SK-N-SH (cell line): ENCODE measurements around the gene PPP6R2. TPM values are rescaled to one million over a fixed set of nuclear protein-coding genes. Genes with fewer than 3 reads are reported as not detected.

Experiments used
- CTCF ChIA-PET: fragments of 300-600, 350-600 bp; formaldehyde crosslinking; extraction: SDS; loops from one replicate; lab custom pipeline; 2021; lab: Yijun Ruan, JAX
- POLR2A ChIA-PET: fragments of 350-600 bp; sonication (Branson Sonifier 250); formaldehyde crosslinking; extraction: SDS; loops from one replicate; lab custom pipeline; 2020; ENCODE audit warnings: antibody characterized with exemption, inconsistent platforms; lab: Yijun Ruan, JAX
- DNase-seq: peaks from one replicate; pipeline ENCODE4 v3.0.0; 2012
- H2AFZ ChIP-seq: fragments of 200-600 bp; sonication (generic); 2 replicates; pipeline ENCODE4 v1.8.1; 2016; ENCODE audit warnings: antibody characterized with exemption, mild to moderate bottlenecking, low read depth
- H3F3A ChIP-seq: fragments of 200-600 bp; sonication (generic); replicated peaks from 2 replicates; pipeline ENCODE3; 2016; ENCODE audit warnings: antibody characterized with exemption, mild to moderate bottlenecking; ENCODE audit not compliant: insufficient read depth
- H3K27ac ChIP-seq, 2 experiments: fragments of 200-500 bp in 1 of 2; fragments of 200-600 bp in 1 of 2; sonication (Bioruptor generic) in 1 of 2; sonication (generic), shearing (Covaris generic) in 1 of 2; 2 replicates each; pipeline versions ENCODE4 v1.5.1 to v1.6.1; 2014 to 2016; ENCODE audit warnings: low read depth in 2 of 2, inconsistent platforms in 1 of 2, low read length in 1 of 2, mild to moderate bottlenecking in 1 of 2, mixed read lengths in 1 of 2
- H3K27me3 ChIP-seq: fragments of 200-600 bp; sonication (generic), shearing (Covaris generic); 2 replicates; pipeline ENCODE4 v1.6.1; 2016; ENCODE audit warnings: mixed run types; ENCODE audit not compliant: insufficient read depth
- H3K36me3 ChIP-seq, 2 experiments: fragments of 200-500 bp in 1 of 2; fragments of 200-600 bp in 1 of 2; sonication (Bioruptor generic) in 1 of 2; sonication (generic) in 1 of 2; replicated peaks in 1 of 2; 2 replicates each; pipeline versions ENCODE3 to v1.5.1; 2014 to 2016; ENCODE audit warnings: low read length in 1 of 2, mild to moderate bottlenecking in 1 of 2; ENCODE audit not compliant: insufficient read depth in 2 of 2, control insufficient read depth in 1 of 2
- H3K4me1 ChIP-seq, 2 experiments: fragments of 200-500 bp in 1 of 2; fragments of 200-600 bp in 1 of 2; sonication (Bioruptor generic) in 1 of 2; sonication (generic), shearing (Covaris generic) in 1 of 2; 2 replicates each; pipeline versions ENCODE4 v1.5.1 to v1.6.1; 2014 to 2016; ENCODE audit warnings: low read depth in 1 of 2, low read length in 1 of 2, mixed run types in 1 of 2; ENCODE audit not compliant: insufficient read depth in 2 of 2, control insufficient read depth in 1 of 2
- H3K4me2 ChIP-seq: fragments of 200-600 bp; sonication (generic), shearing (Covaris generic); 2 replicates; pipeline ENCODE4 v1.6.1; 2017; ENCODE audit warnings: mixed run types
- H3K4me3 ChIP-seq, 2 experiments: fragments of 200-500 bp in 1 of 2; fragments of 200-600 bp in 1 of 2; sonication (Bioruptor generic) in 1 of 2; sonication (generic), shearing (Covaris generic) in 1 of 2; 2 replicates each; pipeline versions ENCODE4 v1.5.1 to v1.8.1; 2014 to 2016; ENCODE audit warnings: low read depth in 2 of 2, inconsistent platforms in 1 of 2, low read length in 1 of 2, mild to moderate bottlenecking in 1 of 2, mixed read lengths in 1 of 2, moderate library complexity in 1 of 2
- H3K79me2 ChIP-seq: fragments of 200-600 bp; sonication (generic); 2 replicates; pipeline ENCODE4 v1.8.1; 2017; ENCODE audit warnings: mild to moderate bottlenecking; ENCODE audit not compliant: insufficient read depth
- H3K9ac ChIP-seq: fragments of 200-600 bp; sonication (generic); 2 replicates; pipeline ENCODE4 v1.6.1; 2017; ENCODE audit warnings: mixed run types
- H3K9me2 ChIP-seq: fragments of 200-600 bp; sonication (generic); 2 replicates; pipeline ENCODE4 v1.6.1; 2017; ENCODE audit warnings: mixed run types
- H3K9me3 ChIP-seq: fragments of 200-600 bp; sonication (generic); 2 replicates; pipeline ENCODE4 v1.6.1; 2017; ENCODE audit warnings: mixed run types, mild to moderate bottlenecking, moderate library complexity
- H4K20me1 ChIP-seq: fragments of 200-600 bp; sonication (generic); 2 replicates; pipeline ENCODE4 v1.6.1; 2017; ENCODE audit warnings: mild to moderate bottlenecking, mixed run types; ENCODE audit not compliant: insufficient read depth
- ELF1 ChIP-seq: IDR thresholded peaks from 2 replicates; pipeline ENCODE4 v1.4.0; 2012
- FOXJ3 ChIP-seq: sonication (generic); formaldehyde crosslinking; IDR thresholded peaks from 2 replicates; pipeline ENCODE4 v1.5.1; 2020; ENCODE audit warnings: mild to moderate bottlenecking, missing genetic modification reagents
- GATA2 ChIP-seq: sonication (generic); formaldehyde crosslinking; IDR thresholded peaks from 2 replicates; pipeline ENCODE4 v1.5.0; 2020; ENCODE audit warnings: mild to moderate bottlenecking, missing genetic modification reagents
- JUND ChIP-seq: IDR thresholded peaks from 2 replicates; pipeline ENCODE4 v1.4.0; 2012
- MEF2A ChIP-seq: IDR thresholded peaks from 2 replicates; pipeline ENCODE4 v1.4.0; 2012; ENCODE audit warnings: low read depth, borderline replicate concordance
- MXI1 ChIP-seq: IDR thresholded peaks from 2 replicates; pipeline ENCODE4 v1.6.1; 2012; ENCODE audit warnings: mild to moderate bottlenecking, low read depth, low read length, improper control_type of control experiment
- NFIC ChIP-seq: IDR thresholded peaks from 2 replicates; pipeline ENCODE4 v1.4.0; 2012; ENCODE audit warnings: borderline replicate concordance
- RXRA ChIP-seq: IDR thresholded peaks from 2 replicates; pipeline ENCODE4 v1.4.0; 2012; ENCODE audit warnings: low read depth, mild to moderate bottlenecking, borderline replicate concordance
- SMC3 ChIP-seq: IDR thresholded peaks from 2 replicates; pipeline ENCODE4 v1.6.1; 2012; ENCODE audit warnings: low read depth, low read length, improper control_type of control experiment
- TAF1 ChIP-seq: IDR thresholded peaks from 2 replicates; pipeline ENCODE4 v1.6.1; 2012; ENCODE audit warnings: low read depth, mild to moderate bottlenecking, low read length, moderate library complexity, borderline replicate concordance
- TEAD4 ChIP-seq: IDR thresholded peaks from 2 replicates; pipeline ENCODE4 v1.4.0; 2012; ENCODE audit warnings: mild to moderate bottlenecking, borderline replicate concordance; ENCODE audit not compliant: insufficient read depth
- YY1 ChIP-seq: IDR thresholded peaks from 2 replicates; pipeline ENCODE4 v1.4.0; 2012; ENCODE audit warnings: low read depth, mild to moderate bottlenecking
- WGBS: methylation state at CpG from one replicate; pipeline ENCODE4 v1.1.6; 2017; ENCODE audit warnings: low lambda C conversion rate; 5-methylcytosine and 5-hydroxymethylcytosine counted together
- polyA plus RNA-seq, 3 experiments: library from polyadenylated mRNA; depleted of rRNA; stranded (reverse); fragments of >200 nt; gene quantifications; 2 replicates each; pipeline ENCODE4 v1.2.3, GENCODE V29; 2012
- TF ChIP-seq, protein P1 (sequence below): fragments of 150-350 bp; IDR thresholded peaks from 2 replicates; pipeline ENCODE4 v1.6.1; 2017; ENCODE audit warnings: antibody characterized with exemption, low read length, low read depth, borderline replicate concordance
- TF ChIP-seq, protein P2 (sequence below): IDR thresholded peaks from 2 replicates; pipeline ENCODE4; 2012
- TF ChIP-seq, protein P3 (sequence below): IDR thresholded peaks from 2 replicates; pipeline ENCODE4 v1.6.1; 2012; ENCODE audit warnings: mild to moderate bottlenecking, low read depth, low read length, moderate library complexity
- TF ChIP-seq, protein P4 (sequence below): IDR thresholded peaks from 2 replicates; pipeline ENCODE4 v1.4.0; 2012; ENCODE audit warnings: low read depth, borderline replicate concordance

Gene PPP6R2
- polyA plus RNA-seq, 1 of the 3 experiments (the other 2 are of a cell fraction): 45.7 TPM

DNA sequence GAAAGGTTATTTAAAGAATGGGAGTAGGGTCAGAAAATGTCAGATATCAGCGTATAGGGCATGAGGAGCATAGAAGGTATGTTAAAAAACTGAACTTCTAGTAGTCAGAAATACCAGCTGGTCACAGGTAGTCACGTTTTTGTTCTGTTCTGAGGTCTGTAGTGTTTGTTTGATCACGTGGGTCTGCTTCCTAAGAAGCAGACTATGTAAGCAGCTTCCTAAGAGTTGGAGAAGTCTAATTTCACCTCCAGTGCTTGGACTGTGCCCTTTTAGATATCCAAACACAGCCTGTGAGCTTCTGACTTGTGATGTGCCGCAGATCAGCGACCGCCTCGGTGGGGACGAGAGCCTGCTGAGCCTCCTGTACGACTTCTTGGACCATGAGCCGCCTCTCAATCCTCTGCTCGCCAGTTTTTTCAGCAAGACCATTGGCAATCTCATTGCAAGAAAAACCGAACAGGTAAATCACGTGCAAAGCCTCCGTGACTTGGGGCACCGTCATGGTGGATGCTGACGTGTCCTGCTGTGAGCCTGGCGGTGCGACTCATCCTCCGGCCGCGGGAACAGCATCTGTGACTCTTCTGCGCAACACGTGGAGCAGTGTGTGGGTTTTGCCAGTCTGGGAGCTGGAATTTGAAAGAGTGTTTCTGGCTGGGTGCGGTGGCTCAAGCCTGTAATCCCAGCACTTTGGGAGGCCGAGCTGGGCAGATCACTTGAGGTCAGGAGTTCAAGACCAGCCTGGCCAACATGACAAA lies 63.5 kb downstream of the PPP6R2 start:
- Histone ChIP-seq H3K4me1 (peaks cover 0 to 9% of the 10 kb centered on the region in 2 experiments; a peak in 1 of 4 replicates), H2AFZ (no peak overlapping the region), H3K9me2 (no peaks in the 10 kb centered on the region), H3K9ac (no peak overlapping the region), H3K79me2 (peaks cover 15% of the 10 kb centered on the region; the same call in 1 of the 2 replicates), H3K36me3 (peaks cover 3 to 5% of the 10 kb centered on the region in 2 experiments), H4K20me1 (no peaks in the 10 kb centered on the region), H3K9me3 (no peaks in the 10 kb centered on the region), H3K4me2 (no peak overlapping the region), H3K27me3 (no peaks in the 10 kb centered on the region), H3F3A (no peaks in the 10 kb centered on the region)
- DNase-seq: no peak
- CTCF ChIA-PET: interaction anchor here (0.6 kb wide), 1 partner anchor 132 kb away, joined by 3 read pairs; no protein-coding TSS in a partner anchor
- over 99% methylated on average over 25 of the region's 25 CpGs for WGBS
- POLR2A ChIA-PET: no interaction called here
- TF ChIP-seq MXI1 (no peak), SMC3 (no peak), ELF1 (no peak), GATA2 (no peak), TEAD4 (no peak), TAF1 (no peak), NFIC (no peak), YY1 (no peak), RXRA (no peak), MEF2A (no peak), JUND (no peak), FOXJ3 (CRISPR knock-in tag) (no peak)
- TF ChIP-seq, protein P1, sequence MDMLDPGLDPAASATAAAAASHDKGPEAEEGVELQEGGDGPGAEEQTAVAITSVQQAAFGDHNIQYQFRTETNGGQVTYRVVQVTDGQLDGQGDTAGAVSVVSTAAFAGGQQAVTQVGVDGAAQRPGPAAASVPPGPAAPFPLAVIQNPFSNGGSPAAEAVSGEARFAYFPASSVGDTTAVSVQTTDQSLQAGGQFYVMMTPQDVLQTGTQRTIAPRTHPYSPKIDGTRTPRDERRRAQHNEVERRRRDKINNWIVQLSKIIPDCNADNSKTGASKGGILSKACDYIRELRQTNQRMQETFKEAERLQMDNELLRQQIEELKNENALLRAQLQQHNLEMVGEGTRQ: no peak
- TF ChIP-seq, protein P2, sequence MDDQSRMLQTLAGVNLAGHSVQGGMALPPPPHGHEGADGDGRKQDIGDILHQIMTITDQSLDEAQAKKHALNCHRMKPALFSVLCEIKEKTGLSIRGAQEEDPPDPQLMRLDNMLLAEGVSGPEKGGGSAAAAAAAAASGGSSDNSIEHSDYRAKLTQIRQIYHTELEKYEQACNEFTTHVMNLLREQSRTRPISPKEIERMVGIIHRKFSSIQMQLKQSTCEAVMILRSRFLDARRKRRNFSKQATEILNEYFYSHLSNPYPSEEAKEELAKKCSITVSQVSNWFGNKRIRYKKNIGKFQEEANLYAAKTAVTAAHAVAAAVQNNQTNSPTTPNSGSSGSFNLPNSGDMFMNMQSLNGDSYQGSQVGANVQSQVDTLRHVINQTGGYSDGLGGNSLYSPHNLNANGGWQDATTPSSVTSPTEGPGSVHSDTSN: no peak
- TF ChIP-seq, protein P3, sequence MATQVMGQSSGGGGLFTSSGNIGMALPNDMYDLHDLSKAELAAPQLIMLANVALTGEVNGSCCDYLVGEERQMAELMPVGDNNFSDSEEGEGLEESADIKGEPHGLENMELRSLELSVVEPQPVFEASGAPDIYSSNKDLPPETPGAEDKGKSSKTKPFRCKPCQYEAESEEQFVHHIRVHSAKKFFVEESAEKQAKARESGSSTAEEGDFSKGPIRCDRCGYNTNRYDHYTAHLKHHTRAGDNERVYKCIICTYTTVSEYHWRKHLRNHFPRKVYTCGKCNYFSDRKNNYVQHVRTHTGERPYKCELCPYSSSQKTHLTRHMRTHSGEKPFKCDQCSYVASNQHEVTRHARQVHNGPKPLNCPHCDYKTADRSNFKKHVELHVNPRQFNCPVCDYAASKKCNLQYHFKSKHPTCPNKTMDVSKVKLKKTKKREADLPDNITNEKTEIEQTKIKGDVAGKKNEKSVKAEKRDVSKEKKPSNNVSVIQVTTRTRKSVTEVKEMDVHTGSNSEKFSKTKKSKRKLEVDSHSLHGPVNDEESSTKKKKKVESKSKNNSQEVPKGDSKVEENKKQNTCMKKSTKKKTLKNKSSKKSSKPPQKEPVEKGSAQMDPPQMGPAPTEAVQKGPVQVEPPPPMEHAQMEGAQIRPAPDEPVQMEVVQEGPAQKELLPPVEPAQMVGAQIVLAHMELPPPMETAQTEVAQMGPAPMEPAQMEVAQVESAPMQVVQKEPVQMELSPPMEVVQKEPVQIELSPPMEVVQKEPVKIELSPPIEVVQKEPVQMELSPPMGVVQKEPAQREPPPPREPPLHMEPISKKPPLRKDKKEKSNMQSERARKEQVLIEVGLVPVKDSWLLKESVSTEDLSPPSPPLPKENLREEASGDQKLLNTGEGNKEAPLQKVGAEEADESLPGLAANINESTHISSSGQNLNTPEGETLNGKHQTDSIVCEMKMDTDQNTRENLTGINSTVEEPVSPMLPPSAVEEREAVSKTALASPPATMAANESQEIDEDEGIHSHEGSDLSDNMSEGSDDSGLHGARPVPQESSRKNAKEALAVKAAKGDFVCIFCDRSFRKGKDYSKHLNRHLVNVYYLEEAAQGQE: no peak
- TF ChIP-seq, protein P4, sequence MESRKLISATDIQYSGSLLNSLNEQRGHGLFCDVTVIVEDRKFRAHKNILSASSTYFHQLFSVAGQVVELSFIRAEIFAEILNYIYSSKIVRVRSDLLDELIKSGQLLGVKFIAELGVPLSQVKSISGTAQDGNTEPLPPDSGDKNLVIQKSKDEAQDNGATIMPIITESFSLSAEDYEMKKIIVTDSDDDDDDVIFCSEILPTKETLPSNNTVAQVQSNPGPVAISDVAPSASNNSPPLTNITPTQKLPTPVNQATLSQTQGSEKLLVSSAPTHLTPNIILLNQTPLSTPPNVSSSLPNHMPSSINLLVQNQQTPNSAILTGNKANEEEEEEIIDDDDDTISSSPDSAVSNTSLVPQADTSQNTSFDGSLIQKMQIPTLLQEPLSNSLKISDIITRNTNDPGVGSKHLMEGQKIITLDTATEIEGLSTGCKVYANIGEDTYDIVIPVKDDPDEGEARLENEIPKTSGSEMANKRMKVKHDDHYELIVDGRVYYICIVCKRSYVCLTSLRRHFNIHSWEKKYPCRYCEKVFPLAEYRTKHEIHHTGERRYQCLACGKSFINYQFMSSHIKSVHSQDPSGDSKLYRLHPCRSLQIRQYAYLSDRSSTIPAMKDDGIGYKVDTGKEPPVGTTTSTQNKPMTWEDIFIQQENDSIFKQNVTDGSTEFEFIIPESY: no peak
- TF ChIP-seq, all 33 proteins: peak for 0
- H3K4me3 ChIP-seq: no peak overlapping the region
- H3K27ac ChIP-seq: no peak overlapping the region
